ENCODE data around the gene PNPLA7.

- TF ChIP-seq POLR2A (IDR thresholded peaks at IDR 0.05) (no peak), CTCF (IDR thresholded peaks at IDR 0.05) (no peak)
Measured at GRCh38 chr9:137538058-137538457, 12.1 kb downstream of the PNPLA7 start.
